K562 (cell line): Measurements from ENCODE around the gene SLC35B4. TPM values are rescaled to one million over a fixed set of nuclear protein-coding genes. Genes with fewer than 3 reads are reported as not detected.

ENCODE experiments used
- ATAC-seq: fragments of 200-7000 bp; cut with Tn5 transposase; 3 replicates; pipeline ENCODE4 v1.9.1; 2020; ENCODE audit warnings: moderate library complexity
- BruUV-seq: library from RNA; stranded (reverse); fragments of 400-500 nt; replicated peaks from 2 replicates; lab custom pipeline; 2021; lab: Mats Ljungman, UMichigan
- CTCF ChIA-PET: fragments of 300-600 bp; formaldehyde crosslinking; extraction: SDS; loops from one replicate; lab custom pipeline; 2021; ENCODE audit warnings: low intra/inter-chr PET ratio; lab: Yijun Ruan, JAX
- POLR2A ChIA-PET: fragments of 300-600, 350-650 bp; sonication (Branson Sonifier 250); formaldehyde crosslinking; extraction: SDS; loops from one replicate; lab custom pipeline; 2021; ENCODE audit warnings: antibody characterized with exemption, inconsistent platforms; lab: Yijun Ruan, JAX
- DNase-seq, 4 experiments: peaks; one replicate each; pipeline versions ENCODE4 v3.0.0 to v3.0.0-alpha.2; 2011 to 2018; ENCODE audit warnings: low spot score in 3 of 4, mixed read lengths in 3 of 4; ENCODE audit errors: extremely low read depth in 1 of 4
- FAIRE-seq: peaks from 2 replicates; lab custom pipeline; 2011; peaks lifted over from hg19 to GRCh38; lab: Jason Lieb, UNC
- H2AFZ ChIP-seq: 2 replicates; pipeline ENCODE4 v1.6.0; 2011; ENCODE audit warnings: low read depth, low read length, control low read depth, inconsistent platforms
- H3K27ac ChIP-seq: fragments of 200-600 bp; 3 replicates; pipeline ENCODE4 v1.8.0; 2011; ENCODE audit warnings: low read depth, mild to moderate bottlenecking, control low read depth, inconsistent platforms, low read length, moderate library complexity, mixed read lengths; ENCODE audit errors: extremely low read depth
- H3K27me3 ChIP-seq, 2 experiments: fragments of 300-600 bp in 1 of 2; 2 replicates in 1 of 2; 3 replicates in 1 of 2; pipeline versions ENCODE4 v1.6.0 to v1.8.0; 2011; ENCODE audit warnings: inconsistent platforms in 2 of 2, low read length in 2 of 2, mild to moderate bottlenecking in 1 of 2, mixed read lengths in 1 of 2, moderate library complexity in 1 of 2; ENCODE audit not compliant: control insufficient read depth in 2 of 2, insufficient read depth in 2 of 2
- H3K36me3 ChIP-seq: fragments of 300-600 bp; 3 replicates; pipeline ENCODE4 v1.8.0; 2011; ENCODE audit warnings: mild to moderate bottlenecking, low read length, inconsistent platforms; ENCODE audit not compliant: control insufficient read depth, insufficient read depth
- H3K4me1 ChIP-seq, 2 experiments: fragments of 200-600 bp in 1 of 2; replicated peaks in 1 of 2; 2 replicates in 1 of 2; 3 replicates in 1 of 2; pipeline versions ENCODE4 v1.5.1 to v1.8.0; 2011; ENCODE audit warnings: inconsistent platforms in 2 of 2, low read length in 2 of 2, mild to moderate bottlenecking in 1 of 2, mixed read lengths in 1 of 2, moderate library complexity in 1 of 2; ENCODE audit not compliant: control insufficient read depth in 2 of 2, insufficient read depth in 2 of 2
- H3K4me2 ChIP-seq: 2 replicates; pipeline ENCODE4 v1.6.1; 2011; ENCODE audit warnings: low read length, control low read depth, inconsistent platforms, mixed read lengths; ENCODE audit not compliant: insufficient read depth
- H3K4me3 ChIP-seq: fragments of 200-600 bp; sonication (generic), shearing (Covaris generic); 2 replicates; pipeline ENCODE4 v1.5.1; 2016; ENCODE audit warnings: control low read depth, inconsistent platforms
- H3K79me2 ChIP-seq: fragments of 200-600 bp; 3 replicates; pipeline ENCODE4 v1.8.0; 2011; ENCODE audit warnings: low read length, inconsistent platforms; ENCODE audit not compliant: control insufficient read depth, insufficient read depth
- H3K9ac ChIP-seq, 2 experiments: 2 replicates each; pipeline versions ENCODE4 v1.6.0 to v1.6.1; 2011; ENCODE audit warnings: low read depth in 2 of 2, low read length in 2 of 2, control low read depth in 1 of 2, inconsistent platforms in 1 of 2, mild to moderate bottlenecking in 1 of 2, mixed read lengths in 1 of 2; ENCODE audit not compliant: insufficient read depth in 1 of 2
- H3K9me1 ChIP-seq: one replicate; pipeline ENCODE4 v1.6.0; 2011; ENCODE audit warnings: inconsistent platforms, mild to moderate bottlenecking, low read length, moderate library complexity; ENCODE audit not compliant: control insufficient read depth, insufficient read depth
- H3K9me3 ChIP-seq: replicated peaks from 2 replicates; pipeline ENCODE4 v1.5.1; 2011; ENCODE audit warnings: low read depth, low read length, inconsistent platforms; ENCODE audit not compliant: control insufficient read depth, insufficient read depth
- H4K20me1 ChIP-seq: replicated peaks from 2 replicates; pipeline ENCODE4 v1.6.1; 2011; ENCODE audit warnings: low read length, inconsistent platforms, mixed read lengths; ENCODE audit not compliant: control insufficient read depth, insufficient read depth
- FOXM1 ChIP-seq, 2 experiments: fragments of 450-650 bp in 1 of 2; sonication (generic) in 1 of 2; formaldehyde crosslinking in 1 of 2; IDR thresholded peaks; 2 replicates each; pipeline versions ENCODE4 v1.6.1 to v1.9.0; 2017 to 2022; ENCODE audit warnings: low read depth in 2 of 2, mild to moderate bottlenecking in 2 of 2, missing genetic modification reagents in 1 of 2, moderate library complexity in 1 of 2
- ZNF24 ChIP-seq: fragments of 450-650 bp; IDR thresholded peaks from 2 replicates; pipeline ENCODE4 v1.6.1; 2016
- WGBS: fragments of 100-300 bp; shearing (Covaris generic); methylation state at CpG from one replicate; pipeline ENCODE4 v1.1.6; 2016; ENCODE audit warnings: low coverage, mixed read lengths; ENCODE audit not compliant: insufficient coverage; ENCODE audit errors: missing lambda C conversion rate; 5-methylcytosine and 5-hydroxymethylcytosine counted together
- in situ Hi-C: fragments of 300-500 bp; cut with MboI; formaldehyde crosslinking; loops from 4 replicates; pipeline ENCODE4 v1.15.0; 2018; ENCODE audit warnings: inconsistent platforms, mixed read lengths
- intact Hi-C: fragments of 100-400 bp; cut with micrococcal nuclease; formaldehyde crosslinking; loops from 2 replicates; pipeline ENCODE4 v1.14.2; 2022
- polyA plus RNA-seq, 8 experiments: library from polyadenylated mRNA; depleted of rRNA in 4 of 8; stranded (reverse) in 5 of 8; unstranded in 3 of 8; fragments of >200 nt; fragmentation: Nextera tagmentation in 2 of 8; fragmentation: Illumina TruSeq in 1 of 8; extraction: Ambion mirVana in 2 of 8; extraction: Trizol in 1 of 8; gene quantifications; 2 replicates each; pipeline versions ENCODE4 v1.2.1 to v1.2.3, GENCODE V29; 2011 to 2014; ENCODE audit warnings: inconsistent platforms in 1 of 8, missing spikeins in 1 of 8
- total RNA-seq, 7 experiments: library from RNA; depleted of rRNA in 6 of 7; stranded (reverse); fragments of >200 nt in 6 of 7; fragmentation: Illumina TruSeq in 2 of 7; extraction: Trizol in 2 of 7; gene quantifications; 2 replicates each; pipeline versions ENCODE4 v1.2.1 to v1.2.3, GENCODE V29; 2011 to 2021; ENCODE audit warnings: low replicate concordance in 1 of 7
- TF ChIP-seq, protein P1 (sequence below): IDR thresholded peaks from 2 replicates; pipeline ENCODE4 v1.6.1; 2016; ENCODE audit warnings: missing genetic modification characterization, missing compliant biosample characterization
- TF ChIP-seq, protein P2 (sequence below): fragments of 450-650 bp; IDR thresholded peaks from 2 replicates; pipeline ENCODE4 v1.6.1; 2016

Gene SLC35B4
- total and polyA plus RNA-seq, 9 of the 15 experiments (the other 6 are each of a cell fraction or from before 2014, with no cell fraction given), result 6.1 to 34.9 (median 17.6) TPM

DNA sequence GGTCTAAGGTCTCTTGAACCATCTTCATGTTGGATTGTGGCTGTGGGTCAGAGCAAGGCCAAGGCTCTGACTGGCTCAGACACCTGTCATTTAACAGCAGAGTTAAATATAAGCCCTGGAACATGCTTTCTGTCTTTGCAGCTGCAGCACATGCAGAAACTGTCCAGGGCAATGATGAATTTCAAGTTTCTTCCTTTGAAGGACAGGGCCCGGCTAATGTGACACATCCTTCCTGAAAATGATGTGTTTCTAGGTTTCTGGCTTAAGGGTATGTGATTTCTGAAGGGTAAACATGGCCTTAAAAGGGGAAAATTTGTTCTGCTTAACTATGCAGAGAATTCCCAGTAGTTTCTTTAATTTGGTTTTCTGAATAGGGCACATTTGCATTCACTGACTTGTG is 34.0 kb upstream of the SLC35B4 start:
- Histone ChIP-seq H2AFZ (no peak overlapping the region), H3K27ac (no peak overlapping the region), H3K27me3 (peaks cover 32 to 38% of the 10 kb centered on the region in 2 experiments), H3K4me3 (no peak overlapping the region), H3K9me3 (no peaks in the 10 kb centered on the region), H3K9ac (no peak overlapping the region), H3K36me3 (no peaks in the 10 kb centered on the region), H3K4me1 (no peaks in the 10 kb centered on the region), H3K9me1 (no peaks in the 10 kb centered on the region), H3K79me2 (no peaks in the 10 kb centered on the region), H3K4me2 (no peak overlapping the region), H4K20me1 (no peaks in the 10 kb centered on the region)
- CTCF ChIA-PET, result no interaction called here
- POLR2A ChIA-PET, result interaction anchor here (1.2 kb wide), 1 partner anchor 22 kb away, joined by 3 read pairs; no protein-coding TSS in a partner anchor
- TF ChIP-seq FOXM1 (IDR thresholded peaks at IDR 0.05; ENCODE audit: low read depth) (no peak), FOXM1 (CRISPR knock-in tag; IDR thresholded peaks at IDR 0.05; ENCODE audit: low read depth) (no peak), ZNF24 (no peak)
- TF ChIP-seq, protein P1, sequence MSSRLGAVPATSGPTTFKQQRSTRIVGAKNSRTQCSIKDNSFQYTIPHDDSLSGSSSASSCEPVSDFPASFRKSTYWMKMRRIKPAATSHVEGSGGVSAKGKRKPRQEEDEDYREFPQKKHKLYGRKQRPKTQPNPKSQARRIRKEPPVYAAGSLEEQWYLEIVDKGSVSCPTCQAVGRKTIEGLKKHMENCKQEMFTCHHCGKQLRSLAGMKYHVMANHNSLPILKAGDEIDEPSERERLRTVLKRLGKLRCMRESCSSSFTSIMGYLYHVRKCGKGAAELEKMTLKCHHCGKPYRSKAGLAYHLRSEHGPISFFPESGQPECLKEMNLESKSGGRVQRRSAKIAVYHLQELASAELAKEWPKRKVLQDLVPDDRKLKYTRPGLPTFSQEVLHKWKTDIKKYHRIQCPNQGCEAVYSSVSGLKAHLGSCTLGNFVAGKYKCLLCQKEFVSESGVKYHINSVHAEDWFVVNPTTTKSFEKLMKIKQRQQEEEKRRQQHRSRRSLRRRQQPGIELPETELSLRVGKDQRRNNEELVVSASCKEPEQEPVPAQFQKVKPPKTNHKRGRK, result no peak
- TF ChIP-seq, protein P2, sequence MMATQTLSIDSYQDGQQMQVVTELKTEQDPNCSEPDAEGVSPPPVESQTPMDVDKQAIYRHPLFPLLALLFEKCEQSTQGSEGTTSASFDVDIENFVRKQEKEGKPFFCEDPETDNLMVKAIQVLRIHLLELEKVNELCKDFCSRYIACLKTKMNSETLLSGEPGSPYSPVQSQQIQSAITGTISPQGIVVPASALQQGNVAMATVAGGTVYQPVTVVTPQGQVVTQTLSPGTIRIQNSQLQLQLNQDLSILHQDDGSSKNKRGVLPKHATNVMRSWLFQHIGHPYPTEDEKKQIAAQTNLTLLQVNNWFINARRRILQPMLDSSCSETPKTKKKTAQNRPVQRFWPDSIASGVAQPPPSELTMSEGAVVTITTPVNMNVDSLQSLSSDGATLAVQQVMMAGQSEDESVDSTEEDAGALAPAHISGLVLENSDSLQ, result peak; percentile 45
- no peak for DNase-seq
- ATAC-seq, result no peak
- in situ Hi-C loops, result no loop called here
- 0% methylated on average over 1 of the region's 1 CpG for WGBS
- no TSS peak for BruUV-seq
- intact Hi-C loops, result loop anchor here (10.0 kb wide), 1 partner anchor 206 kb away; no protein-coding TSS in a partner anchor
- FAIRE-seq, result no peak
